ENCODE results near the gene OR10AD1.

Gene OR10AD1

GRCh38 chr12:48194799-48195201, 8.3 kb downstream of the OR10AD1 start:
- peaks cover 0 to 26% (median 16%) of the 10 kb centered on the region in 5 donors for H3K4me1 ChIP-seq (ENCODE audit: control insufficient read depth in 5 of 5, insufficient read depth in 5 of 5, low read length in 5 of 5)
- no peaks in the 10 kb centered on the region for H3K9me3 ChIP-seq (ENCODE audit: control insufficient read depth in 5 of 5, low read length in 5 of 5)
- no peak overlapping the region for H3K4me3 ChIP-seq (ENCODE audit: low read depth in 1 of 5, low read length in 5 of 5)
- H3K9ac ChIP-seq (ENCODE audit: low read length in 5 of 5): no peak overlapping the region
- peaks cover 0 to 5% (median 4%) of the 10 kb centered on the region in 5 donors for H3K27me3 ChIP-seq (ENCODE audit: control insufficient read depth in 5 of 5, insufficient read depth in 4 of 5, low read length in 5 of 5)
- no peaks in the 10 kb centered on the region for H3K36me3 ChIP-seq (ENCODE audit: control insufficient read depth in 5 of 5, insufficient read depth in 5 of 5, low read length in 5 of 5)
- no peak overlapping the region for H3K27ac ChIP-seq (ENCODE audit: low read depth, low read length)

DNA sequence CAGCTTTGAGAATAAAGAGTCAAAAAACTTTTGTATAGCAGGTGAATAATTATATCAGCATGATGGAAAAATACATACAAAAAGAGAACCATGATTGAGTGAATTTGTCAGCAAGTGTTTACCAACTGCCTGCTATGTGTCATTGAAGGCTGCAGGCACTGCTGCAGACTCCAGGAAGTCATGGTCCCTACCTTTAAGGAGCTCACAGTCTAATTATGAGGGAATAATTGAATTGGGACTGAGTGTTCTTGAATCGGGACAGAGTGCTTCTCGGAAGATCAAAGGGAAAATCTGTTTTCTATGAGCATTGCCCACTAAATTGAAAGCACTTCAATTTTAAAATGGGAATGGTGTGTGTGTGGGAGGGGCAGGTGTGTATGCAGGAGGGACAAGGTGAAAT, 9.5 kb downstream of the OR10AD1 start:
- H3K4me1 ChIP-seq (ENCODE audit: control insufficient read depth in 5 of 5, insufficient read depth in 5 of 5, low read length in 5 of 5): peaks cover 0 to 14% (median 10%) of the 10 kb centered on the region in 5 donors
- peaks cover 0 to 5% (median 4%) of the 10 kb centered on the region in 5 donors for H3K27me3 ChIP-seq (ENCODE audit: control insufficient read depth in 5 of 5, insufficient read depth in 4 of 5, low read length in 5 of 5)
- H3K27ac ChIP-seq (ENCODE audit: low read depth, low read length): no peak overlapping the region
- H3K4me3 ChIP-seq (ENCODE audit: low read depth in 1 of 5, low read length in 5 of 5): no peak overlapping the region
- no peak overlapping the region for H3K9ac ChIP-seq (ENCODE audit: low read length in 5 of 5)
- no peaks in the 10 kb centered on the region for H3K9me3 ChIP-seq (ENCODE audit: control insufficient read depth in 5 of 5, low read length in 5 of 5)
- no peaks in the 10 kb centered on the region for H3K36me3 ChIP-seq (ENCODE audit: control insufficient read depth in 5 of 5, insufficient read depth in 5 of 5, low read length in 5 of 5)

GRCh38 chr12:48192861-48193260, 10.2 kb downstream of the OR10AD1 start:
- no peak overlapping the region for H3K4me3 ChIP-seq (ENCODE audit: low read depth in 1 of 5, low read length in 5 of 5)

DNA sequence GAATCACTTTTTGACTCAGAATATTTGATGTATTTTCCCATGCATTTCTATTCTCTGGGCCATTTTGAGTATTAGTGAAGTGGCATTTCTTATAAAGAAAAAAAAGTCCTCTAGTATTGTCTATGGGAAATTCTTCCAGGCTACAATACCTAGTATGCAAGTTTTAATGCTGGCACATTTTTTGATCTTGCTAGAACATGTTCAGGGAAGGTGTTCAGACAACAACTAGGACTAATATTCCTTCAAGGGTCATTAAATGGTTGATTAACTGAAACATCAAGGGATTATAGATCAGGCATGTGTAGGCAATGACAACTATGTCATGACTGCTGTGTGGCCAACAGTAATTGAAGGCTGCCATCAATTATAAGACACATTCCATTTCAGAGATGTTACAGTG, 12.0 kb downstream of the OR10AD1 start:
- H3K36me3 ChIP-seq (ENCODE audit: control insufficient read depth in 5 of 5, insufficient read depth in 5 of 5, low read length in 5 of 5): no peaks in the 10 kb centered on the region
- H3K9me3 ChIP-seq (ENCODE audit: control insufficient read depth in 5 of 5, low read length in 5 of 5): no peaks in the 10 kb centered on the region
- H3K27me3 ChIP-seq (ENCODE audit: control insufficient read depth in 5 of 5, insufficient read depth in 4 of 5, low read length in 5 of 5): peaks cover 0 to 9% (median 4%) of the 10 kb centered on the region in 5 donors
- H3K4me3 ChIP-seq (ENCODE audit: low read depth in 1 of 5, low read length in 5 of 5): no peak overlapping the region
- no peak overlapping the region for H3K9ac ChIP-seq (ENCODE audit: low read length in 5 of 5)
- H3K27ac ChIP-seq (ENCODE audit: low read depth, low read length): no peak overlapping the region
- no peaks in the 10 kb centered on the region for H3K4me1 ChIP-seq (ENCODE audit: control insufficient read depth in 5 of 5, insufficient read depth in 5 of 5, low read length in 5 of 5)

More at GRCh38 chr12:48192861-48193260, 10.2 kb downstream of the OR10AD1 start:
- Histone ChIP-seq H3K9ac (ENCODE audit: low read length in 5 of 5) (no peak overlapping the region), H3K27ac (ENCODE audit: low read depth, low read length) (no peak overlapping the region), H3K4me1 (ENCODE audit: control insufficient read depth in 5 of 5, insufficient read depth in 5 of 5, low read length in 5 of 5) (peaks cover 0 to 8% (median 6%) of the 10 kb centered on the region in 5 donors), H3K9me3 (ENCODE audit: control insufficient read depth in 5 of 5, low read length in 5 of 5) (no peaks in the 10 kb centered on the region), H3K27me3 (ENCODE audit: control insufficient read depth in 5 of 5, insufficient read depth in 4 of 5, low read length in 5 of 5) (peaks cover 0 to 5% (median 4%) of the 10 kb centered on the region in 5 donors), H3K36me3 (ENCODE audit: control insufficient read depth in 5 of 5, insufficient read depth in 5 of 5, low read length in 5 of 5) (no peaks in the 10 kb centered on the region)

DNA sequence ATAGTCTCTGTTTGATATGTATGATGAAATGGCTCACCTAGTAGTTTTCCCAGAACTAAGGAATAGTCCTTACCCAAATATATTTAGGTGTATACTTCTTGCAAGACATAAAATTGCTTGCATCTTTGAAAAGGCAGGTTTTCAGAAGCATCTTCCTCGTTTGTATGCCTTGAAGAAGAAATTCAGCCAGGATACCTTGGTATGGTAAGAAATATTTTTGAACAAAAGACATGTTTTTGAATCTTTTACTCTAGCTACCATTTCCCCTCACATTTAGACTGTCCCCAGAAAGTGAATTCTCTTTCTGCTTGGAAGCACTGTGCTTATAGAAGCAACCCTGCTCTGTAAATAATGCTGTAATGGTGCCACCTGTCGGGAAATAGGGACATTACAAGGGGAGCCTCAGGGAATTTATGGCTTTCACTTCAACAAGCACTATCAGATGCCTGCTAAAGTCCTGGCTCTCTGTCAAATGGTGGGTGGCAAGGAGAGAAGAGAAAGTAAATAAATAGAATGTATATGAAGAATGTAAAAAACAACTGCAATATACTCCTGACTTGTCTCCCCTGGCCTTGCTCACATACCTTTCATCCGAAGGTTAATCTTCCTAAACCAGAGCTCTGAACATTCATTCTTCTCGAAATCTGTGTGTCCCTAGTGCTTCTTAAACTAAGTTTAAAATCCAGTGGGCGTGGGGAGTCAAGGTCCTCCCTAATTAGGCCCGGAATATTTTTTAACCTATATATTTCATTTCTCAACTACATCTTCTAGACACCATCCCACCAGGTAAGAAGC, 13.6 kb downstream of the OR10AD1 start:
- Histone ChIP-seq H3K36me3 (ENCODE audit: control insufficient read depth in 5 of 5, insufficient read depth in 5 of 5, low read length in 5 of 5) (no peaks in the 10 kb centered on the region), H3K4me1 (ENCODE audit: control insufficient read depth in 5 of 5, insufficient read depth in 5 of 5, low read length in 5 of 5) (peaks cover 0 to 2% (median 2%) of the 10 kb centered on the region in 5 donors), H3K27ac (ENCODE audit: low read depth, low read length) (no peak overlapping the region), H3K27me3 (ENCODE audit: control insufficient read depth in 5 of 5, insufficient read depth in 4 of 5, low read length in 5 of 5) (peaks cover 11 to 25% (median 15%) of the 10 kb centered on the region in 5 donors), H3K9me3 (ENCODE audit: control insufficient read depth in 5 of 5, low read length in 5 of 5) (no peaks in the 10 kb centered on the region), H3K4me3 (ENCODE audit: low read depth in 1 of 5, low read length in 5 of 5) (no peak overlapping the region), H3K9ac (ENCODE audit: low read length in 5 of 5) (no peak overlapping the region)

DNA sequence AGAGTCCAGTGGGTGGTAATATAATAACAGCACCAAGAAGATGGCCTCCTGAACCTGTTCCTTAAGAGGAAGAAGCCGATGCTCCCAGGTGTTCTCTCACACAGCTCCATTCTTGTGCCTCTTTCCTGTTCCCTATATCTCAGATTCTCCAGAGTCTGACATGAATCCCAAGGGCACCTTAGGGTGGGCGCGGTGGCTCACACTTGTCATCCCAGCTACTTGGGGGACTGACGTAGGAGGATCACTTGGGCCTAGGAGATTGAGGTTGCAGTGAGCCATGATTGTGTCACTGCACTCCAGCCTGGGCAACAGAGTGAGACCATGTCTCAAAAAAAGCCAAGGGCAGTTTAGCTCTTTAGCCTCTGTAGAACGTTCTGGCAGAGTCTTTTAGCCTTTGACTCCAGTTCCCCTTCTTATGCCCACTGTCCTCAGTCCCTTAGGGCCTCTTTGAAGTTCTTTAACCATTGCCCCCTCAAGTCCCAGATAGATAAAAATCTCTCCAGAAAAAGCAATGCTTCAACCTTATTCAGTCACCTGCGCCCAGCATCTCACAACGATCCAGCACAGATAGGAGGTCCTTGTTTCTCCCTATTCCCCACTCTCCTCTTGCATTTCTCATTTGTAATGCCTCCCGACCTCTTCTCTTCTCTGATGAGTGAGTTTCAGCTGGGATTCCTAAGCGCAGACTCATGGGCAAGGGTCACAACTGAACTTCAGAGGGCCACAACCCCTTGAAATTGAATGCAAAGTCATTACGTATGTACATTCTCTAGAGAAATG, 15.0 kb downstream of the OR10AD1 start:
- Histone ChIP-seq H3K27ac (ENCODE audit: low read depth, low read length) (no peak overlapping the region), H3K9ac (ENCODE audit: low read length in 5 of 5) (no peak overlapping the region), H3K4me3 (ENCODE audit: low read depth in 1 of 5, low read length in 5 of 5) (no peak overlapping the region), H3K4me1 (ENCODE audit: control insufficient read depth in 5 of 5, insufficient read depth in 5 of 5, low read length in 5 of 5) (peaks cover 0 to 16% (median 15%) of the 10 kb centered on the region in 5 donors), H3K36me3 (ENCODE audit: control insufficient read depth in 5 of 5, insufficient read depth in 5 of 5, low read length in 5 of 5) (no peaks in the 10 kb centered on the region), H3K9me3 (ENCODE audit: control insufficient read depth in 5 of 5, low read length in 5 of 5) (no peaks in the 10 kb centered on the region), H3K27me3 (ENCODE audit: control insufficient read depth in 5 of 5, insufficient read depth in 4 of 5, low read length in 5 of 5) (peaks cover 16 to 35% (median 24%) of the 10 kb centered on the region in 5 donors)

DNA sequence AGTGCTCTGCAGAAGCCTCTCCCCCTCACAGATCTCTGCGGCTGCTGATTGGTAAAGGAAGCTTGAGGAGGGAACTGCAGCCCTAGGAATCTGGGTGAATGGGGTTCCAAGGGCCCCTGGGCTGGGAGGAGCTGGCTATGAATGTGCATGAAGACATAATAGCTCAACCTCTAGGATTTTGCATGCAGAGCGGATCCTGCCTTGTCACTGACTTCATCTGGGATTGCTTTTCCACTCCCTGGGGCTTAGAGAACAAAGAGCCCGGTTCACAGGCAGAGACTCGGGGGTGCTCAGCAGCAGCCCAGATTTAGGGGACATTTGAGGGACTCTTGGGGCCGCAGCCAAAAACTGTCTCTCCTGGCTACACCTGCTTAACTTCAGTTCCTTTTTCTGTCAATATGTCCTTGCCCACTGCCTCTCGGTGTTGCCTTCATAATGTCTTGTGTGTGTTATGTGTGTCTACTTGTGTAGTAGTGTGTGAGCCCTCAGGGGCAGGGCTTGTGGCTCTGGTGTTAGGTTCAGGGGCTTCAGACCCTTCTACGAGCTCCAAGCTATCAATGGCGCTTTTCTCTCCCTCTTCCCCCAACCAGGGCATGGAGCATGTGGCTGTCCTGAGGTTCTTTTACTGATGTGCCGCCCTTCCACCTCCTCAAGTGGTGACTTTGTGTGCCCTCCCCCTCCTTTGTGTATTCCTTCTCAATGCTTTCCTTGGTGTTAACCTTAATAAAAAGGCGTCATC, 17.7 kb downstream of the OR10AD1 start:
- H3K4me1 ChIP-seq (ENCODE audit: control insufficient read depth in 5 of 5, insufficient read depth in 5 of 5, low read length in 5 of 5): peaks cover 0 to 23% (median 20%) of the 10 kb centered on the region in 5 donors
- H3K27me3 ChIP-seq (ENCODE audit: control insufficient read depth in 5 of 5, insufficient read depth in 4 of 5, low read length in 5 of 5): peaks cover 27 to 55% (median 38%) of the 10 kb centered on the region in 5 donors
- no peak overlapping the region for H3K4me3 ChIP-seq (ENCODE audit: low read depth in 1 of 5, low read length in 5 of 5)
- H3K27ac ChIP-seq (ENCODE audit: low read depth, low read length): no peak overlapping the region
- H3K9ac ChIP-seq (ENCODE audit: low read length in 5 of 5): no peak overlapping the region
- H3K36me3 ChIP-seq (ENCODE audit: control insufficient read depth in 5 of 5, insufficient read depth in 5 of 5, low read length in 5 of 5): no peaks in the 10 kb centered on the region
- H3K9me3 ChIP-seq (ENCODE audit: control insufficient read depth in 5 of 5, low read length in 5 of 5): no peaks in the 10 kb centered on the region

DNA sequence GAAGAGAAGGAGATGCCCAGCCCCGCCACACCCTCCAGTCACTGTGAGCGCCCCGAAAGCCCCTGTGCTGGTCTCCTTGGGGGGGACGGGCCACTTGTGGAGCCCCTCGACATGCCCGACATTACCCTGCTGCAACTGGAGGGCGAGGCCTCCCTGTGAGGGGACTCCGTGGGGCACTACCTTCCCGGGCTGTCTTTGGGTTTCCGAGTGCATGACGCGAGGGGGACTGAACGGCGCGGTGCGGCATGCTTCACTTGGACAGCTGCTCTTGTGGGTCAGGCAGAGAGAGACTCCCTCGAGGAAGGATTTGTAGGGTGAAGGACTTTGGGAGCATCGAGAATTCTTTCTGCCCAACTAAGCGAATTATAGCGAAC, 18.6 kb downstream of the OR10AD1 start:
- peak overlapping the region in 4 of 5 donors; percentile 11 to 79 (median 42) for H3K4me3 ChIP-seq (ENCODE audit: low read depth in 1 of 5, low read length in 5 of 5)
- no peaks in the 10 kb centered on the region for H3K9me3 ChIP-seq (ENCODE audit: control insufficient read depth in 5 of 5, low read length in 5 of 5)
- H3K4me1 ChIP-seq (ENCODE audit: control insufficient read depth in 5 of 5, insufficient read depth in 5 of 5, low read length in 5 of 5): peaks cover 0 to 23% (median 20%) of the 10 kb centered on the region in 5 donors
- no peaks in the 10 kb centered on the region for H3K36me3 ChIP-seq (ENCODE audit: control insufficient read depth in 5 of 5, insufficient read depth in 5 of 5, low read length in 5 of 5)
- peaks cover 24 to 53% (median 35%) of the 10 kb centered on the region in 5 donors for H3K27me3 ChIP-seq (ENCODE audit: control insufficient read depth in 5 of 5, insufficient read depth in 4 of 5, low read length in 5 of 5)
- no peak overlapping the region for H3K27ac ChIP-seq (ENCODE audit: low read depth, low read length)
- H3K9ac ChIP-seq (ENCODE audit: low read length in 5 of 5): peak overlapping the region in 1 of 5 donors; percentile 39

GRCh38 chr12:48183876-48184548, 19.1 kb downstream of the OR10AD1 start:
- Histone ChIP-seq H3K9ac (ENCODE audit: low read length in 5 of 5) (peak overlapping the region in 1 of 5 donors; percentile 31), H3K27me3 (ENCODE audit: control insufficient read depth in 5 of 5, insufficient read depth in 4 of 5, low read length in 5 of 5) (peaks cover 24 to 53% (median 37%) of the 10 kb centered on the region in 5 donors), H3K27ac (ENCODE audit: low read depth, low read length) (no peak overlapping the region), H3K9me3 (ENCODE audit: control insufficient read depth in 5 of 5, low read length in 5 of 5) (no peaks in the 10 kb centered on the region), H3K4me3 (ENCODE audit: low read depth in 1 of 5, low read length in 5 of 5) (peak overlapping the region in 4 of 5 donors; percentile 63 to 79 (median 72)), H3K4me1 (ENCODE audit: control insufficient read depth in 5 of 5, insufficient read depth in 5 of 5, low read length in 5 of 5) (peaks cover 0 to 23% (median 20%) of the 10 kb centered on the region in 5 donors), H3K36me3 (ENCODE audit: control insufficient read depth in 5 of 5, insufficient read depth in 5 of 5, low read length in 5 of 5) (no peaks in the 10 kb centered on the region)

Measured in subcutaneous abdominal adipose tissue (tissue), 5 donors.